HG03060 (cell line): ENCODE results near the gene PHLDA3.

Experiments used
- ATAC-seq: cut with Tn5 transposase; IDR thresholded peaks from one replicate; pipeline ENCODE4 v1.9.1; 2021; ENCODE audit warnings: low read depth, moderate number of reproducible peaks; ENCODE audit not compliant: unreplicated experiment

PHLDA3 gene

DNA sequence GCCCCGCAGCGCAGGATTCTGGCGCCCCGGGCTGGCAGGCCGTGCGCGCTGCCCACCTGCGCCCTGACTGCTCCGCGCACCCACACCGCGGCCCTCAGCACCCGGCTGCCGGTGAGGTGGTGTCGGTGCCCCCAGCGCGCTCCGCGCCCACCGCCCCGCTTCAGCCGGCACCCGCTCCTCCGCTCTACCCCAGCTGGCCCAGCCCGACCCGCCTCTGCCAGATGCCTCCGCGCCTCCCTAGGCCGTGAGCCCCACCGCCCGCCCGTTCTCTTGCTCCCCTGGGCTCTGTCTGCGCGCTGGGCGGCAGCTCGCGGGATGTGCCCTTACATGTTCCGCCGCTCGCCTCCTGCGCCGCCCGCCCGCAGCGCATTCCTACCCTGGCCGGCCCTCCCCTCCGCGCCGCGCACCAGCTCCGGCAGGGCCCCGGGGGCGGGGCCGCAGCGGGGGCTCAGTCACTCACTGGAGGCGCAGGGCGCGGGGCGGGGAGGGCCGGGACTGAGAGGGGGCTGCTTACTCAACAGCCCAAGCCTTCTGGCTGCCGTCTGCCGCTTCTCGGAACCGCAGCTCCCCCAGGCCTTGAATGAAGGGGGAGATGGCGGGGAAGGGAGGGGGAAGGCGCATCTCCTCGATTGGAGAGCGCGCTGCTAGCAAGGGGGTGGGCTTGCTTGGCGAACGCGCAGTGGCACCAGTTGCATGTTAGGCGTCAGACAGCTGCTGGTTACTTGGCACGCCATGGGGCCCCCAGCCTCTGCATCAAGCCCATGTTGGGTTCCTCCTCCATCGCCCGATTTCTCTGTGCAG lies at the start of gene PHLDA3:
Gene PHLDA3 (minus strand): TSS at position 345 of the 801 bp plus-strand sequence. CDS start 402 bp downstream, outside the sequence.
- ATAC-seq, result no peak

DNA sequence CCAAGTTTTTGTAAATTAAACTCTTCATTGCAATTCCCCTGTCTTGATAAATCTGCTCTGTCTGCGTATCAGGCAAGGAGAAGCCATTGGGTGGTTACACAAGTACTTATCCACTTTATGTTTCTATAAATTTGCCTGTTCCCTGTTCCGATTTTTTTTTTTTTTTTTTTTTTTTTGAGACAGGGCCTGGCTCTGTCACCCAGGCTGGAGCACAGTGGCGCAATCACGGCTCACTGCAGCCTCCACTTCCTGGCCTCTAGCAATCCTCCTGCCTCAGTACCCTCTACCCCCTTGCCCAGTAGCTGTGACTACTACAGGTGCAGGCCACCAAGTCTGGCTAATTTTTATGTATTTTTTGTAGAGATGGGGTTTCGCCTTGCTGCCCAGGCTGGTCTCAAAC lies 49.1 kb upstream of the PHLDA3 start:
- ATAC-seq, result no peak

DNA sequence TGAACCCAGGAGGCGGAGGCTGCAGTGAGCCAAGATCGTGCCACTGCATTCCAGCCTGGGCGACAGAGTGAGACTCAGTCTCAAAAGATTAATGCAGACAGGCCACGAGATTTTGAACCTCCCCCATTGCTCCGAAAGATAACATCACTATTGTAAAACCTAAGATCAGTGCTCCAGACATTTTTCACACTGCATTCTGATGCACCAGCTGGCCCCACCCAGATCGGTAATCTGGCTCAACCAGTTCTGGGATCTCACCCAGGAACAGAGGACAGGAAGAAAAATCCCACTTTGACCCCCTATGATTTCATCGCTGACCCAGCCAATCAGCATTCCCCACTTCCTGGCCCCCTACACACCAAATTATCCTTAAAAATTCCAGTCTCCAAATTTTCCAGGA lies 48.6 kb upstream of the PHLDA3 start:
- ATAC-seq, result no peak

DNA sequence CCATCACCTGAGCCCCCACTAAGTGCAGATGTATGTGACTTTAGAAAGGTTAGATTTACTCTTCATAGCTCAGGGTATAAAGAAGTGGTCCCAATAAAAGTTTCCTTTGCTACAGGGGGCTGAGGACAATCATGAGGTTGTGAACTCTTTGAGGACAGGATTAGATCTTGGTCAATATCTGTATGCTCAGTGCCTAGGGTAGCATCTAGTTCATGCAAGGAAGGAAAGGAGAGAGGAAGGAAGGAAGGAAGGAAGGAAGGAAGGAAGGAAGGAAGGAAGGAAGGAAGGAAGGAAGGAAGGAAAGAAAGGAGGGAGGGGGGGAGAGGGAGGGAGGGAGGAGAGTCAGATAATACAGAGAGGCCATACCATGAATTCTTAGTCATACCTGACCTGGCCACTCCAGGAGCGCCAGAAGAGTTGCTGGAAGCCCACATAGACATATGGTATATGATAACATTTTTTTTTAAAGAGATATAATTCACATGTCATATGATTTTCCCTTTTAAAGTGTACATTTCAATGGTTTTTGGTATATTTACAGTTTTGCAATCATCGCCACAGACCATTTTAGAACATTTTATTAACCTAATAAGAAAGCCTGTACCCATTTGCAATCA lies 47.6 kb upstream of the PHLDA3 start:
- no peak for ATAC-seq

DNA sequence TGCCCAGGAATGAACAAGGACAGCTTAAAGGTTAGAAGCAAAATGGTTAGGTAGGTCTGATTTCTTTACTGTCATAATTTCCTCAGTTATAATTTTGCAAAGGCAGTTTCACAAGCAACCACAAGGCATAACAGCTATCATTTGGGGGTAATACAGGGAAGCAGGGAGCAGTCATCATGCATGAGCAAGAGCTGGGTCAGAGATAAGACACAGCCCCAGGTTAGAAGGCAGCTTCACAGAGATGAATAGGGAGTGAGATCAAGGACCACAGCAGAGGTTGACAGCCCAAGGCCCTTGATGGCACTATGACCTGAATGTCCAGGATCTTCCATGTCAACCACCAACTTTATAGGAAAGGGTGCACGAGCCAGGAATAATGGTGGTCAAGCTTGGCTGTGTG lies 46.9 kb upstream of the PHLDA3 start:
- ATAC-seq, result no peak

DNA sequence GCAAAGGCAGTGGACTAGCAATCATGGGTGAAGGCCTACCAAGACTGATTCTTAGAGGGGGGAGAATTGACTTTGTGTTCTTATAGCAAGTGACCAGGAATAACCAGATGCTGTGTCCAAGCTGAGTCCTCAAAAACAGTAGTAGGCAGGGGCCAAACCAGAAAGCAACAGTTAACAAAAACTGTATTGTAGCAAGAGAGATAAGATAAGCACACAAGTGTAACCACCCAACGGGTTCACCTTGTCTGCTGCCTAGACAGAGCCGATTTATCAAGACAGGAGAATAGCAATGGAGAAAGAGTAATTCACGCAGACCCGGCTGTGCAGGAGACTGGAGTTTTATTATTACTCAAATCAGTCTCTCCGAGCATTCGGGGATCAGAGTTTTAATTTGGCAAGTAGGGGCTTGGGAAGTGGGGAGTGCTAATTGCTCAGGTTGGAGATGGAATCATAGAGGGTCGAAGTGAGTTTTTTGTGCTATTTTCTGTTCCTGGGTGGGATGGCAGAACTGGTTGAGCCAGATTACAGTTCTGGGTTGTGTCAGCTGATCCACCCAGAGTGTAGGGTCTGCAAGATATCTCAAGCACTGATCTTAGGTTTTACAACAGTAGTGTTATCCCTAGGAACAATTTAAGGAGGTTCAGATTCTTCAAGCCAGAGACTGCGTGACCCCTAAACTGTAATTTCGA lies 46.2 kb upstream of the PHLDA3 start:
- ATAC-seq, result no peak

DNA sequence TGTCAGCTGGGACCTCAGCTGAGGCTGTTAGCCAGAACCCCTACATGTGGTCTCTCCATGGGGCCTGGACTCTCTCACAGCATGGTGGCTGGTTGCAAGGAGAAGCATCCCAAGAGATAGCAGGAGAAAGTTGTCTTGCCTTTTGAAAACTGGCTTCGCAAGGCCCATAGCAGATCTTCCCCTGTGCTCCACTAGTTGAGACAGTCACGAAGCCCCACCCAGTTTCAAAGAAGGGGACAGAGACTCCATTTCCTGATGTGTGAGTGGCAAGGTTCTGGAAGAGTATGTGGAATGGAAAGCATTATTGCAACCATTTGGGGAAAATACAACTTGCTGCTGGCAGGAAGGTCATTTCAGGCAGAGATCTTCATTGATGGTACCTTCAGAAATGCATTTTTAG lies 45.5 kb upstream of the PHLDA3 start:
- ATAC-seq, result no peak

DNA sequence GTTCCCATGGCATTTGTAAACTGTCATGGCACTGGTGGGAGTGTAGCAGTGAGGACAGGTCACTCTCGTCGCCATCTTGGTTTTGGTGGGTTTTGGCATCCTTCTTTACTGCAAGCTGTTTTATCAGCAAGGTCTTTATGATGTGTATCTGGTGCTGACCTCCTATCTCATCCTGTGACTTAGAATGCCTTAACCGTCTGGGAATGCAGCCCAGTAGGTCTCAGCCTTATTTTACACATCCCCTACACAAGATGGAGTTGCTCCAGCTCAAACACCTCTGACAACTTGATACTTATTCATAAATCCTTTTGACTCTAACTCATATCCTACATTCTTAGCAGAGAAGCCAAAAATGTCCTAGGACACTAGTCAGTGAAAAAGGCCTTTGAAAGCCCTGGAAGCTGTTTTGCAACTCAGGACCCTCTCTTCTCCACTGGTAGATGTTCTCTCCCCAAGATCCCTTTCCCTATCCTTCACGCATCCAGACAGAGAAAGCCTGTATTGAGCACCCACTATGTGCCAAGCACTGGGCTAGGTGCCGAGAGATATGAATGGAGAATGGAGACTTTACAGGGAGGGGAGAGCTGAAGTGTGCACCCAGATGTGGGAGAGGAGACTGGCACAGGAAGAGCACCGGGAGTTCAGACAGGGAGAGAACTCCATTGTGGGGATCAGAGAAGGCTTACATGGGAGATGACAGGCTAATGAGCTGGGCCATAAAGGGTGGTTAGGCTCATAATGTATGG lies 44.7 kb upstream of the PHLDA3 start:
- no peak for ATAC-seq

DNA sequence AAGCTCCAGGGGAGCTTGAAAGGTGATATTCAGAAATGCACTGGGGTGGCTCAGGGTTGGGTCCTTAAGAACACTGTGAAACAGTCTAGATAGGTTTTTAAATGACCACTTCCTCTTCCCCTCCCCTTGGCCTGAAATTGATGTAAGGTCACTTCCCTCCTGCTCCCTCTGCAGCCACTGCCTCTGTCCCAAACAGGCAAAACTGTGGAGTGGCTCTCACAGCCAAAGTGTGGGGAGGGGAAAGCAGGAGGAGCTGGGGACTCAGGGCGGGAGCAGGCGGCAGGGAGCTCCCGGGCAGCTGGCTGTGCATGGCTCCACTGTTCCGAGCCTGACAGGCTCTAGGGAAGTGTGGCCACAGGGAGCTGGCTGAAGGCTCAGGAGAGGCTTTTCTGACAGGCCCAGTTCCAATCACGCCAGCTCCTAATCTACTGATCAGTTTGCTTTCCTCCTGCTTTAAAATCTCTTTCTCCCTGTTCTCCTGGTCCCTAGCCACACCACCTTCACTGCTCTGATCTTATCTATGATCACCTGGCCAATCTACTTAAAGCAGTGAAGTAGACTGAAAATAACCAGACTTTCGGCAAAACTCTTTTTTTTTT lies 43.1 kb upstream of the PHLDA3 start:
- no peak for ATAC-seq

DNA sequence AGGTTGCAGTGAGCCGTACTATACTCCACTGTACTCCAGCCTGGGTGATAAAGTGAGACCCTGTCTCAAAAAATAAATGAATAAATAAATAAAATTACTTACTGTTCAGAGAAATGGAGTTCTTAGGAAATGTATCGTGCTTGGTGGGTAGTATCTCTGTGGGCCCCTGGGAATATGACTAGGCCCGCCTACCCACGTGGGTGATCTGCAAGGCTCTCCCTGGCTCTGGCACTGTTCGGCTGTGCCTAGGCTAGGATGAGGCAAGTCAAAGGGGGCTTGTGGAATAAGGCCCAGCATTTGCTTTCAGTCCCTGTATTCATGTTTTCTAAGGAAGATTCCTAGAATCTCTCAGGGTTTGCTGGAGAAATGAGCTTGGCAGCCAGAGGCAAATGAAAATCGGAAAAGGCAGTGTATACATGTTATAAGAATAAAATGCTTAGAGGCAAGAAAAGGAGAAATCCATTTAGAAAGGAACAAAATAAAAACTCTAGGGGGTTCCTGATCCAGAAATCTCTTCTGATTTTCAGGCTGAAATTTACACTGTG lies 42.5 kb upstream of the PHLDA3 start:
- no peak for ATAC-seq

DNA sequence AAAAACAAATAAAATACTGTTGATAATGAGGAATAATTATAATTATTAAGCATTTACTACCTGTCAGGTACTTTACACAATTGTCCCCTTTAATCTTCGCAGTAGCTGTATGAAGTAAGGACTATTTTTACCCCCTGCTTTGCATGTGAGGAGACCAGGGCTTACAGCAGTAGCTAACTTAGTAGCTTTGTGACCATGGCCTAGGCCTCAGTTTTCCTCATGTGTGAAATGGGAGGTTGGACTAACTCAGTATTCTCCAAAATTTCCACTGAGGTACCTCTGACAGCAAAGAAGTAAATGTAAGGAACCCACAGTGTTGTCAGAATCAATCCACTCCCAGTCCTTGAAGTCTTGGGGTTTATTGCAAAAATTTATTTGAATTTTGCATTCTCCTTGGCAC lies 41.7 kb upstream of the PHLDA3 start:
- no peak for ATAC-seq

DNA sequence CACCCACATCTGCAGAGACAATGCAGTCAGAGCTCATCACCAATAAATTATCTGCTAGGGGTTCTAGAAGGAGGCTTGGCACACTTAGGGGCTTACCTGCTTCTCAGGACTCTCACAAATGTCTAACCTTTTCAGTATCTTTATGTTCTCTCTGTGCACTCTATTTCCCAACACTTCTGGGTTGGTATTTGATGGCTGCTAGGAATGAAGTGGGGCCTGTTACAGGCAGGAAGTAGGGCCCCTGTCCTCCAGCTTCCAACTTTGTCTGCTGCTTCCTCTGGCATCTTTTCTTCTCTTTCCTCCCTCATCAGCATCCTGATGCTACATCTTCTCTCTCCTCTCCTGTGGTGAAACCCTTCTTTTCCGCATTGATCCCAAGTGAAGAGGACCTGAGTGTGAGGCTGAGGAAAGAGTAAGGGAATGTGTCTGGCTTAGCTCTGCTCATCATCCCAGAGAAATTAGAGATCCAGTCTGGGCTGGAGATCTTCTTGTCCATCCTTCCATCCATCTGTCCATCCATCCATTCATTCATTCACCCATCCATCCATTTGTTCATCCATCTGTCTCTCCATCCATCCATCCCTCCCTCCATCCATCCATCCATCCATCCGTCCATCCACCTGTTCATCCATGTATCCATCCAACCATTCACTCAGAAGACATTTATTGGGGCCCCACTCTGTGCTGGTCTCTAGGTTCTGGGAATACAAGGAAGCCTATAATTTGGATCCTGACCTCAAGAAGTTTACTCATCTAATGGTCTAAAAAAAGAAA lies 40.8 kb upstream of the PHLDA3 start:
- no peak for ATAC-seq

DNA sequence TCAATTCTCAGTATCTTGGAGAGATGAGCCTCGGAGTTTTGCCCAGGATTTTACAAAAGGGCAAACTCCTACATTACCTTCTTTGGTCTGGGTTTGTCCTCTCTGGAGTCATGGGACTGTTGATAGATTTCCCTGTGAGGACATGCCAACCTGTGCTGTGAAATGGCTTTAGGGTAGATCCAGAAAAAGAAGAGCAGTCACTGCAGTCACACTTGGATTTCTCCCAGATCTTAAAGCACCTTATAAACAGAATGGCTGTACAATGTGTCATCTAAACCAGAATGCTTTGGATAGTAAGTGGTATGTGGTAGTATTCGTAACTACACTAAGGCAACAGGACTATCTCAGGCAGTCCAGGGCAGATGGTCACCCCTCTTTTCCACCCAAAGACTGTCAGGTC lies 39.8 kb upstream of the PHLDA3 start:
- no peak for ATAC-seq

DNA sequence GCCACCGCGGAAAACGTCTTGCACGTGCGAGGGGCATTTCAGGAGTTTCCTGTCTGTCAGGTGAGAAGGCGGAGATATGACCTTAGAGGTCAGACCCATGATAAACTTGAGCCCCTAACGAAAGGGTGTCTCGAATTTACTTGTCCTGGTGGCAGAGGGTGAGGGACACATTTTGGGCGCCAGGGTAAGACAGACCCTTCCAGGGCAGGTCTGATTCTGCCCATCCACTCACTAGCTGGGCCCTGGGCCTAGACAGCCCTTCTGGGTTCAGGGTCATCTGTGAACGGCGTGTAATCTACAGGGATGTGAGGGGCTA lies 38.3 kb upstream of the PHLDA3 start:
- no peak for ATAC-seq

DNA sequence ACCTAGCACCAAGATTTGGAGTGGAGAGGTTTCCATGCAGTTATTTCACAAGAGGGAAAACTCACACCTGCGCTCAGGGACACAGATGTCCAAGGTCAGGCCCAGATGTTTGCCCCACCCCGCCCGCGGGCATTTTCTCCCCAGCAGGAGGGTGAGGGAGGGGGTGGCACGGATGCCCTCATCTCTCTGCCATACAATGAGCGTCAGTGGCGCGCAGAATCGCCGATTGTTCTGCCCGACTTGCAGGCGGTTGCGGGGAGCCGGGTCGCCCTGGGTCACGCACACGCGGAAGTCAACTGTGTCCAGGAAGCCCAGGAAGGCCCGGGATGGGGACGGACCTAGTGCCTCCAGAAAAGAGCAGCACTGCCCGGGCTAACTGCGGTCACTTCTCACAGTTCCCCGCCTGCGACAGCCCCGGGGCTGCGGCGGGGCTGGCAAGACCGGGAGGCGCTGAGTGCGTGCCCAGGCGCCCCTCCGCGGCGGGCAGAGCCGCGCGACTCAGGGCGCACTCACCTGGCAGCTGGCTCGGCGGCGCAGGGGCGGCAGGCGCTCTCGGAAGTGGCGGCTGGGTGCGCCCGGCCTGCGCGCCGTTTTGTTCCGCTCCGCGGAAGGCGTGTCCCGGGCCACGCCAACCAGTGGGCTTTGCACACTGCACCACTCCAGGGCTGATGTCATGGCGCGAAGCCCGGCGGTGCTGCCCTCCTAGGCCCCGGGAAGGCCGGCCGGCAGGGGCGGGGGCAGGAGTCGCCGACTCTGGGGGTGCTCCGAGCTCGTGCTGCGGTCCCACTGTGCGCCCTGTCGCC lies 37.8 kb upstream of the PHLDA3 start, which contains the start of gene CSRP1:
Gene CSRP1 (minus strand): TSS at position 567 of the 803 bp plus-strand sequence. CDS start 10,820 bp downstream, outside the sequence.
- no peak for ATAC-seq

DNA sequence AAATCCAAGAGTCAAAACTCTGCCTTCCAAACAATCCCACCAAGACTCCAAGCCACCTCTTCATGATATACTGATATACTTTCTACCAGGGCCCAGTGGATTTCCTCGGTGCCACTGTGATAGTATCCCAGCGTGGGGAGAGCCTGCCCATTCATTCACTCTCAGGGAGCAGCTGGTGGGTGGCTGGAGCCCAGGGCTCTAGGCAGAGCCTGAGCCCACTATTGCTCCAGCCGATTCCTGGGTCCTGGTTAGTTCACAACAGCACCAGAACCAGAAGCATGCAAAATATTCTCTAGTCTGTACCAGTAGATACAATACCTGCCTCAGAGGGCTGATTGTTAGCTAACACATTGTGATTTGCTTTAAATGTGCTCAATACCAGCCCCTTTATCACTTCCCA lies 37.1 kb upstream of the PHLDA3 start:
- ATAC-seq, result no peak

DNA sequence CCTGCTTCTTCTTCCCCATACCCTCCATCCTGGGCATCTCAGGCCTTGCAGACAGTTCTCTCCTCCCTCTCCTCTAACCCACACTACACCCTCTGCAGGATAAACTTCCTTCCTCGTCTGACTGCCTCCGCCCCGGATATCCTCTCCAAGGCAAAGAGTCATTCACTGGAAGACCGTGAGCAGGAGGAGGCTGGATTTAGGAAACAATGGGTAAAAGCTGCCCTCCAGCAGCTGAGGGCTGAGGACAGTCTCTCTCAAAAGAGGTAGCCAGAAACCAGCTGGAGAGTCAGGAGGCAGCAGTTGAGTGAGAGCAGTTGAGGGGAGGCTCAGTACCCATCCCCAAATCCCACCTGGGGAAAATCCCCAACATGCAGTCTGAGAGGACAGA lies 36.5 kb upstream of the PHLDA3 start:
- ATAC-seq, result no peak

DNA sequence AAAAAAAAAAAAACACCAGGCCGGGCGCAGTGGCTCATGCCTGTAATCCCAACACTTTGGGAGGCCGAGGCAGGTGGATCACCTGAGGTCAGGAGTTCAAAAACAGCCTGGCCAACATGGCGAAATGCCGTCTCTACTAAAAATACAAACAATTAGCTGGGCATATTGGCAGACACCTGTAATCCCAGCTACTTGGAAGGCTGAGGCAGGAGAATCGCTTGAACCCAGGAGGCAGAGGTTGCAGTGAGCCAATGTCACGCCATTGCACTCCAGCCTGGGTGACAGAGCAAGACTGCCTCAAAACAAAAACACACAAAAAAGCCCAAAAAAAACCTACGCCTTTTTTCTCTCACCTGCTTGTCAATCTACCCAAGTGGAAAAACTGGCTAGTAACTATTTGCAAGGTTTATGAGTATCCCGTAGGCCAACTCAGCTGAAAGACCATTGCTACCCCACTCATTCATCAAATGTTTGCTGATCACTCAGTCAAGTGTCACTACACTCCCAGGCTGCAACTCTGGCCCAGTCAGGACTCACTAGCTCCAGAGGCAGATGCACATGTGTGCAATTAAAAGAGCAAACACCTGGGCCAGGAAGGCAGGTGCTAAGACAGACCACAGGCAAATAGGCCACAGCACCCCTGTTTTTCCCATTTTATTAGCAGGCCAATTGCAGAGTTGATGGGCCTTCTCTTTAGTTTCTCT lies 36.0 kb upstream of the PHLDA3 start:
- ATAC-seq, result no peak
